ENCODE data around the gene EGF. TPM values are rescaled to one million over a fixed set of nuclear protein-coding genes. Genes with fewer than 3 reads are reported as not detected.
"Not testable (repeated sequence)": the region's sequence is repeated elsewhere in the genome, so short reads cannot be mapped to it uniquely, and the experiment has no call there.

EGF gene
- total RNA-seq, 1 donor from 2014 or later, result 6.6 TPM

- H3K9ac ChIP-seq, result no peak overlapping the region
- TF ChIP-seq EZH2 (IDR thresholded peaks at IDR 0.05) (no peak), EZH2phosphoT487 (IDR thresholded peaks at IDR 0.05) (no peak)
- TF ChIP-seq, protein P1, sequence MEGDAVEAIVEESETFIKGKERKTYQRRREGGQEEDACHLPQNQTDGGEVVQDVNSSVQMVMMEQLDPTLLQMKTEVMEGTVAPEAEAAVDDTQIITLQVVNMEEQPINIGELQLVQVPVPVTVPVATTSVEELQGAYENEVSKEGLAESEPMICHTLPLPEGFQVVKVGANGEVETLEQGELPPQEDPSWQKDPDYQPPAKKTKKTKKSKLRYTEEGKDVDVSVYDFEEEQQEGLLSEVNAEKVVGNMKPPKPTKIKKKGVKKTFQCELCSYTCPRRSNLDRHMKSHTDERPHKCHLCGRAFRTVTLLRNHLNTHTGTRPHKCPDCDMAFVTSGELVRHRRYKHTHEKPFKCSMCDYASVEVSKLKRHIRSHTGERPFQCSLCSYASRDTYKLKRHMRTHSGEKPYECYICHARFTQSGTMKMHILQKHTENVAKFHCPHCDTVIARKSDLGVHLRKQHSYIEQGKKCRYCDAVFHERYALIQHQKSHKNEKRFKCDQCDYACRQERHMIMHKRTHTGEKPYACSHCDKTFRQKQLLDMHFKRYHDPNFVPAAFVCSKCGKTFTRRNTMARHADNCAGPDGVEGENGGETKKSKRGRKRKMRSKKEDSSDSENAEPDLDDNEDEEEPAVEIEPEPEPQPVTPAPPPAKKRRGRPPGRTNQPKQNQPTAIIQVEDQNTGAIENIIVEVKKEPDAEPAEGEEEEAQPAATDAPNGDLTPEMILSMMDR (IDR thresholded peaks at IDR 0.05), result no peak
- peaks cover 4% of the 10 kb centered on the region for H3K36me3 Mint-ChIP-seq
- no peaks in the 10 kb centered on the region for H3K4me1 ChIP-seq
- H3K4me3 ChIP-seq, result no peak overlapping the region
- no peaks in the 10 kb centered on the region for H3K4me1 Mint-ChIP-seq
- no peak overlapping the region for H3K27ac ChIP-seq
- no peaks in the 10 kb centered on the region for H3K9me3 Mint-ChIP-seq
- no peaks in the 10 kb centered on the region for H4K20me1 ChIP-seq (ENCODE audit: low read depth)
- no peak overlapping the region for H2AFZ ChIP-seq (replicated peaks)
- no peaks in the 10 kb centered on the region for H3K27me3 ChIP-seq
- H3K4me3 Mint-ChIP-seq, result no peak overlapping the region
- no peak for DNase-seq (ENCODE audit: low spot score)
- no peak overlapping the region for H3K4me2 ChIP-seq
- no peaks in the 10 kb centered on the region for H3K9me3 ChIP-seq (ENCODE audit: low read depth)
- H3K36me3 ChIP-seq, result no peaks in the 10 kb centered on the region
- no peak overlapping the region for H3K27ac Mint-ChIP-seq
- H3K27me3 Mint-ChIP-seq (ENCODE audit: insufficient read depth, low read depth), result peaks cover 2% of the 10 kb centered on the region
- no peaks in the 10 kb centered on the region for H3F3A ChIP-seq (ENCODE audit: low read depth)
- H3K79me2 ChIP-seq (ENCODE audit: low read depth), result no peaks in the 10 kb centered on the region
Observed at GRCh38 chr4:109947457-109947856, 34.8 kb downstream of the EGF start.

DNA sequence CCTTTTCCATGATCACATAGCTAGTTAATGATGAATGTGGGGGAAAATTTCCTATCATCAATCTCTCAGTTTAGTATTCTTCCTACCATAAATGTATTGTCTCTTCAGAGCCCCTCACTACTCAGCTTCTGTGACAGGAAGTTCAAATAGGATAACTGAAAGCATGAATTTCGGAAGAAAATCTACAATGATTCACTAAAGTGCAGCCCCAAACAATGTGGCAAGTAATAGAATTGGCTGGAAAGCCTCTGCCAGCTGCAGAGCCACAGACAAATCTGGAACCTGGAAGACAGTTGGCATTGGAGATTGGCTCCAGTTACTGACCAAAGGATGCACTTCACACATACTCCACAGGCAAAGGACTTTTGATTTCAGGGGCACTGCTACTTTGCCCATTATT, 35.2 kb downstream of the EGF start:
- Histone ChIP-seq H3K4me2 (no peak overlapping the region), H3K9me3 (ENCODE audit: low read depth) (no peaks in the 10 kb centered on the region), H2AFZ (replicated peaks) (no peak overlapping the region), H3K79me2 (ENCODE audit: low read depth) (no peaks in the 10 kb centered on the region), H3K4me1 (no peaks in the 10 kb centered on the region), H3K27me3 (no peaks in the 10 kb centered on the region), H3F3A (ENCODE audit: low read depth) (no peaks in the 10 kb centered on the region), H3K36me3 (no peaks in the 10 kb centered on the region), H3K4me3 (no peak overlapping the region), H3K27ac (no peak overlapping the region), H3K9ac (no peak overlapping the region), H4K20me1 (ENCODE audit: low read depth) (no peaks in the 10 kb centered on the region)
- H3K9me3 Mint-ChIP-seq, result no peaks in the 10 kb centered on the region
- no peak for TF ChIP-seq EZH2phosphoT487 (IDR thresholded peaks at IDR 0.05)
- TF ChIP-seq, protein P1 (IDR thresholded peaks at IDR 0.05), result no peak
- no peak for TF ChIP-seq EZH2 (IDR thresholded peaks at IDR 0.05)
- no peak for DNase-seq (ENCODE audit: low spot score)
- no peak overlapping the region for H3K4me3 Mint-ChIP-seq
- H3K27me3 Mint-ChIP-seq (ENCODE audit: insufficient read depth, low read depth), result peaks cover 2% of the 10 kb centered on the region
- H3K27ac Mint-ChIP-seq, result no peak overlapping the region
- H3K36me3 Mint-ChIP-seq, result peaks cover 4% of the 10 kb centered on the region
- H3K4me1 Mint-ChIP-seq, result peaks cover 3% of the 10 kb centered on the region

GRCh38 chr4:109949099-109949718, 36.5 kb downstream of the EGF start:
- H3K36me3 Mint-ChIP-seq; H3K36me3 ChIP-seq; H4K20me1 ChIP-seq (ENCODE audit: low read depth); H3K4me3 ChIP-seq; H3K27me3 Mint-ChIP-seq (ENCODE audit: insufficient read depth, low read depth); H3K9me3 ChIP-seq (ENCODE audit: low read depth); H3K27me3 ChIP-seq; H2AFZ ChIP-seq (replicated peaks); H3K27ac Mint-ChIP-seq; H3K9me3 Mint-ChIP-seq; H3K4me1 ChIP-seq; H3K4me2 ChIP-seq; H3K27ac ChIP-seq; H3K4me3 Mint-ChIP-seq; H3F3A ChIP-seq (ENCODE audit: low read depth); H3K9ac ChIP-seq; H3K4me1 Mint-ChIP-seq; H3K79me2 ChIP-seq (ENCODE audit: low read depth); DNase-seq (ENCODE audit: low spot score): not testable (repeated sequence)

DNA sequence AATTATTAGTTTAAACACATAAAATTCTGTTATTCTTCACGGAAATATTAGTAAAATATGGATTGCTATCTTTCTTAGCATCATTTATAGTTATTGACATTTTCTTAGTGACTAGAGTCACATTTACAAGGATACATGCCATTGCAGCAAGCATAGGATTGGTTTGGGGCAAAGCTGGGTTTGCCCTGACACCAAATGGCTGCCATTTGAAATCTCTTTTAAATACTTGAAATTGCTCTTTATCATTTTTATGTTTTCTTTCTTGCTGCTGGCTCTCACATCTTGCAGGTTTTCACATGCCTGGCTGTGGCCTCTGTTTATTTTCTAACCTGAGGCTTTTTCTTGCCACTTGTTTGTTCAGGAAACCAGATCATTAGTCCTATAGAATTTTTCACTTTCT, 39.9 kb downstream of the EGF start:
- Histone ChIP-seq H3F3A (ENCODE audit: low read depth) (no peaks in the 10 kb centered on the region), H3K4me2 (no peak overlapping the region), H3K9me3 (ENCODE audit: low read depth) (no peaks in the 10 kb centered on the region), H3K27ac (no peak overlapping the region), H3K9ac (no peak overlapping the region), H3K4me3 (no peak overlapping the region), H4K20me1 (ENCODE audit: low read depth) (no peaks in the 10 kb centered on the region), H3K36me3 (no peaks in the 10 kb centered on the region), H3K4me1 (peaks cover 9% of the 10 kb centered on the region), H3K79me2 (ENCODE audit: low read depth) (no peaks in the 10 kb centered on the region), H3K27me3 (no peaks in the 10 kb centered on the region), H2AFZ (replicated peaks) (no peak overlapping the region)
- no peak overlapping the region for H3K4me3 Mint-ChIP-seq
- H3K9me3 Mint-ChIP-seq, result no peaks in the 10 kb centered on the region
- H3K36me3 Mint-ChIP-seq, result no peaks in the 10 kb centered on the region
- TF ChIP-seq EZH2 (IDR thresholded peaks at IDR 0.05) (no peak), EZH2phosphoT487 (IDR thresholded peaks at IDR 0.05) (no peak)
- TF ChIP-seq, protein P1 (IDR thresholded peaks at IDR 0.05), result no peak
- no peak overlapping the region for H3K27ac Mint-ChIP-seq
- no peak for DNase-seq (ENCODE audit: low spot score)
- peaks cover 14% of the 10 kb centered on the region for H3K4me1 Mint-ChIP-seq
- H3K27me3 Mint-ChIP-seq (ENCODE audit: insufficient read depth, low read depth), result peaks cover 2% of the 10 kb centered on the region

Measured in neural progenitor cell (in vitro differentiated cells).